ENCODE data around the gene VAV2. TPM values are rescaled to one million over a fixed set of nuclear protein-coding genes. Genes with fewer than 3 reads are reported as not detected.
A peak's percentile ranks its signal among the peaks of the same experiment; 100 is the strongest.
"Not testable (repeated sequence)": the region's sequence is repeated elsewhere in the genome, so short reads cannot be mapped to it uniquely, and the experiment has no call there.

The VAV2 gene
- polyA plus RNA-seq, 1 donor, result 48.4 TPM

DNA sequence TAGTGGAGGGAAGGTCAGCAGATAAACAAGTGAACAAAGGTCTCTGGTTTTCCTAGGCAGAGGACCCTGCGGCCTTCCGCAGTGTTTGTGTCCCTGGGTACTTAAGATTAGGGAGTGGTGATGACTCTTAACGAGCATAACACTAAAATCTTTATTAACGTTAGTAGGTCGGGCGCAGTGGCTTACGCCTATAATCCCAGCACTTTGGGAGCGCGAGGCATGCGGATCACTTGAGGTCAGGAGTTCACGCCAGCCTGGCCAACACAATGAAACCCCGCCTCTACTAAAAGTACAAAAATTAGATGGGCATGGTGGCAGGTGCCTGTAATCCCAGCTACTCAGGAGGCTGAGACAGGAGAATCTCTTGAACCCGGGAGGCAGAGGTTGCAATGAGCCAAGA lies 96.1 kb downstream of the VAV2 start:
- H3K36me3 ChIP-seq (ENCODE audit: control insufficient read depth, insufficient read depth, low read length); DNase-seq; H3K27ac ChIP-seq (ENCODE audit: low read length); H3K27me3 ChIP-seq (ENCODE audit: control insufficient read depth, insufficient read depth, low read length); H3K9me3 ChIP-seq (ENCODE audit: control insufficient read depth, low read depth, low read length); H3K4me3 ChIP-seq (ENCODE audit: low read length): not testable (repeated sequence)
- peaks cover 27% of the 10 kb centered on the region for H3K4me1 ChIP-seq (ENCODE audit: control insufficient read depth, insufficient read depth, low read length)
- no CpG with 5 or more reads among the region's 13 CpGs for WGBS (ENCODE audit: insufficient coverage, low lambda C conversion rate)

DNA sequence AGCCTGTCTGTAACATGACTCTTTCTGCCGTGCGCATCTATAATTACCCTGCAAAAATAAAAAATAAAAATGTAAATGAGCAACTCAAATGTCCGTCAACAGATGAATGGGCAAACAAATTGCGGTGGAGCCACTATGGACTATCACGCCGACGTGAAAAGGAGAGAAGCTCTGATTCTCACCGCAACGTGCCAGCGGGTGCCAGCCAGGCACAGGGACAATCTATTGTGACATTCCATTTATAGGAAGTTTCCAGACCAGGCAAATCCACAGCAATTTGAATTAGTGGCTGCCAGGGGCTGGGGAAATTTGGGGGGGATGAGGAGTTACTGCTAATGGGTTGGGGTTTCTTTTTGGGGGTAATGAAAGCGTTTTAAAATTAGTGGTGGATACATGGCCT lies 96.8 kb downstream of the VAV2 start:
- Histone ChIP-seq H3K27ac (ENCODE audit: low read length) (no peak overlapping the region), H3K36me3 (ENCODE audit: control insufficient read depth, insufficient read depth, low read length) (peaks cover 5% of the 10 kb centered on the region), H3K4me1 (ENCODE audit: control insufficient read depth, insufficient read depth, low read length) (peaks cover 30% of the 10 kb centered on the region), H3K9me3 (ENCODE audit: control insufficient read depth, low read depth, low read length) (no peaks in the 10 kb centered on the region), H3K27me3 (ENCODE audit: control insufficient read depth, insufficient read depth, low read length) (no peaks in the 10 kb centered on the region), H3K4me3 (ENCODE audit: low read length) (no peak overlapping the region)
- no peak for DNase-seq
- WGBS (ENCODE audit: insufficient coverage, low lambda C conversion rate), result 91% methylated on average over 6 of the region's 11 CpGs

DNA sequence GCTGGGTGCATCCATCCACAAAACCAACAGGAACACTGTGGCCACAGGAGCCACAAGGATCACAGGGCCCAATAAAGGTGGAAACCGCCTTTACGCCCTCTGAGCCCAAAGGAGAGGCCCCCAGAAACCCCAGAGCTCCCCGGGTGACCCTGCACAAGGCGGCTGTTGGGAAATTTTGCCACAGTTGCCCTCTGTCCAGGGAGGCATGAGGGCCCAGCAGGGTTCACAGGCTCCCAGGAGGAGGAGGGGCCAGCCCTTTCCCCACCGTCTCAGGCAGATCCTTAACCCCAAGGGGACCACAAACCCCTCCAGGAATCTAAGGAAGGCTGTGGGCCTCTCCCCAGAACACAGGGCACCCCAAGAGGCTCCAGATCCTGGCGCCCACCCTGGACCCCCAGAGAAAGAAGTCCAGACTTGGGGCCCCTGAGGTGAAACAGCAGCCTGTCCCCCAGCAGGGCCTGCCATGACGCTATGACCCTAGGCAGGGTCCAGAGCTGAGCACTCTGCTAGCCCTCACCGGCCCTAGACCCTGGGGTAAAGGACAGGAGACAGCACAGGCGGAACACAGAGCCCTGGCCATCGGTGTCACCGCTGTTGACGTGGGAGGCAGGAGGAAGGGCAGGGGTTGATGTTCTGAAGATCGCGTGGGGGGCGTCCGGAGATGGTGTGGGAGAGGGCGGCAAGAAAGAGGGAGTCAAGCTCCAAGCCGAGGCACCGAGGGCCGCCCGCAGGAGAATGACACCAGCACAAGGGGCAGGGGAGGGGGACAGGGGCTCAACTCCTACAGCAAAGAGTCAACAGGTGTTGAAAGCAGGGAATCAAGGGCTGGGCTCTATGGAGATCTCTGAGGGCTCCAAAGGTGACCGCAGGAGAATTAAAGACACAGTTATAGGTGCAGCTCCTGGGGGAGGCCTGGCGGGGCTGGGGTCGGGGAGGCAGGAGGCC lies 97.5 kb downstream of the VAV2 start:
- Histone ChIP-seq H3K36me3 (ENCODE audit: control insufficient read depth, insufficient read depth, low read length) (peaks cover 8% of the 10 kb centered on the region), H3K4me3 (ENCODE audit: low read length) (no peak overlapping the region), H3K4me1 (ENCODE audit: control insufficient read depth, insufficient read depth, low read length) (peaks cover 33% of the 10 kb centered on the region), H3K27ac (ENCODE audit: low read length) (no peak overlapping the region), H3K27me3 (ENCODE audit: control insufficient read depth, insufficient read depth, low read length) (no peaks in the 10 kb centered on the region), H3K9me3 (ENCODE audit: control insufficient read depth, low read depth, low read length) (no peaks in the 10 kb centered on the region)
- no CpG with 5 or more reads among the region's 24 CpGs for WGBS (ENCODE audit: insufficient coverage, low lambda C conversion rate)
- DNase-seq, result no peak

DNA sequence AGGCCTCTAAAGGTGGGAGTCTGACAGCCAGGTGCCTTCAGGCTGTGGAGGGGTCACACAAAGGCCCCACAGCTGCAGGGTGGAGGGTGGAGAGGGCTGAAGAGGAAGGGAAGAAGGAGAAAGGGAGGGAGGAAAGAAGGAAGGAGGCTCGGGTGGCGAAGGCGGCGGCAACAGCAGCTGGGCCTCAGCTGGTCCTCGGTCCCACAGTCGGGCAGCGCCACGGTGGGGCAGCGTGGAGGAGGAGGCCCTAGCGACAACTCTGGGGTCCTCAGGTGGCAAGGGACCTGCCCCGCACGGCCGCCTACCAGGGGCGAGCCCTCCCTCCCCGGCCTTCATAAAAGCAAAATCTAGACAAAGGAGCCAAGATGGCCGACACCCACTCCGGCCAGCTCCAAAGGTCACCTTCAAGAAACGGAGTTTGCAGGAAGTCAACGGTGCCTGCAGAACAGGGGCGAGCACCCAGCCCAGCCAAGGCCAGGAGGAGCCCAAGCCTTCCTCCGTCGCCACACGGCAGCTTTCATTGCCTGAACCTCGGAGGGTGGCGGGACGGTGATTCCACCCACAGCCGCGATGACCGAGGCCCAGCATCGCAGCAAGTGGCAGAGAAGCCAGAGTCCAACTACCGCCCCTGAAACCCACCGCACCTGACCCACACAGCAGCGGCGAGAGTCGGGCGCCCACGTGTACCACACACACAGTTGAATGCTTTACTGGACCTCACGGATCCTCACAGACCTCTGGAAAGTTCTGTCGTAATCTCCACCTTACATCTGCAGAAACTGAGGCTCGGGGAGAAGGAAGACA lies 98.7 kb downstream of the VAV2 start:
- peaks cover 8% of the 10 kb centered on the region for H3K36me3 ChIP-seq (ENCODE audit: control insufficient read depth, insufficient read depth, low read length)
- WGBS (ENCODE audit: insufficient coverage, low lambda C conversion rate), result 86% methylated on average over 4 of the region's 40 CpGs
- DNase-seq, result no peak

DNA sequence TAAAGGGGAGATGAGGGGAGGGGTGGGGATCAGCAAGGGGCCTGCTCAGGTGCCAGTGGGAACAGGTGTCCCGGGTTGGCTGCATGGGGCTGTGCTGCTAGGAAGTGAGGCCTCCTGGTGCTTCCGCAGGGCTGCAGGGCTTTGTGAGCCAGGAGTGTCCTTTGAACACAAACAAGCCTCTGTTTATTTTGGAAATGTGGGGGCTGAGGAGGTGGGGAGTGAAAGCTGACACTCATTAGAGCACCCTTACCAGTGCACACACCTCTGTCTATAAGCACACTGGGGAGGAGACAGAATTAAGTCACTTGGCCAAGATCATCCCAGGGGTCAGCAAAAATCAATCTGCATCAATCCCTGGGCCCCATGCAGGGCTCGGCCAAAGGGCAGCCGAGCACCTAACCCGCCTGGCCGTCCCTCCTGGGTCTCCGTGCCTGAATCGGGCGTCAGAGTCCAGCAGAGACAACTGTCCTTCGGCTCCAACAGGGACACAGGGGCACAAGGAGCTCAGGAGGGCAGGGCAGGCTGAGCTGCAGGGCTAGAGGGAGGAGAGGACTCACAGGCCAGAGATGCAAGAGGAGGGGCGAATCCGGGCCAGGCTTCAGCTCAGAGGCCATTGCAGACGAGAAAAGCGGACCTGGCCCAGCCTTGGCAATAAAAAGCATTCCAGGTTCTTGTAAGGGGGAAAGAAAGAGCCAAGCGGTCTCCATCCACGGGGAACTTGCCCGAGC lies 99.8 kb downstream of the VAV2 start:
- H3K36me3 ChIP-seq (ENCODE audit: control insufficient read depth, insufficient read depth, low read length), result peaks cover 8% of the 10 kb centered on the region
- no peak overlapping the region for H3K4me3 ChIP-seq (ENCODE audit: low read length)
- DNase-seq, result peak; percentile 71 to 85
- H3K27ac ChIP-seq (ENCODE audit: low read length), result peak overlapping the region; percentile 90
- H3K9me3 ChIP-seq (ENCODE audit: control insufficient read depth, low read depth, low read length), result no peaks in the 10 kb centered on the region
- no CpG with 5 or more reads among the region's 17 CpGs for WGBS (ENCODE audit: insufficient coverage, low lambda C conversion rate)
- H3K27me3 ChIP-seq (ENCODE audit: control insufficient read depth, insufficient read depth, low read length), result no peaks in the 10 kb centered on the region
- peaks cover 52% of the 10 kb centered on the region for H3K4me1 ChIP-seq (ENCODE audit: control insufficient read depth, insufficient read depth, low read length)

More for the DNA sequence above, 98.7 kb downstream of the VAV2 start:
- peaks cover 44% of the 10 kb centered on the region for H3K4me1 ChIP-seq (ENCODE audit: control insufficient read depth, insufficient read depth, low read length)
- H3K27me3 ChIP-seq (ENCODE audit: control insufficient read depth, insufficient read depth, low read length), result no peaks in the 10 kb centered on the region
- no peaks in the 10 kb centered on the region for H3K9me3 ChIP-seq (ENCODE audit: control insufficient read depth, low read depth, low read length)
- peak overlapping the region; percentile 90 for H3K27ac ChIP-seq (ENCODE audit: low read length)
- no peak overlapping the region for H3K4me3 ChIP-seq (ENCODE audit: low read length)

GRCh38 chr9:133891741-133892140 lies 100.4 kb downstream of the VAV2 start:
- Histone ChIP-seq H3K4me1 (ENCODE audit: control insufficient read depth, insufficient read depth, low read length) (peaks cover 57% of the 10 kb centered on the region), H3K27me3 (ENCODE audit: control insufficient read depth, insufficient read depth, low read length) (no peaks in the 10 kb centered on the region), H3K36me3 (ENCODE audit: control insufficient read depth, insufficient read depth, low read length) (peaks cover 8% of the 10 kb centered on the region), H3K9me3 (ENCODE audit: control insufficient read depth, low read depth, low read length) (no peaks in the 10 kb centered on the region), H3K4me3 (ENCODE audit: low read length) (no peak overlapping the region), H3K27ac (ENCODE audit: low read length) (peak overlapping the region; percentile 33)
- WGBS (ENCODE audit: insufficient coverage, low lambda C conversion rate), result 100% methylated on average over 1 of the region's 7 CpGs
- DNase-seq, result no peak

- no peak for DNase-seq
- no peak overlapping the region for H3K27ac ChIP-seq (ENCODE audit: low read length)
- WGBS (ENCODE audit: insufficient coverage, low lambda C conversion rate), result no CpG with 5 or more reads among the region's 8 CpGs
- H3K36me3 ChIP-seq (ENCODE audit: control insufficient read depth, insufficient read depth, low read length), result peaks cover 8% of the 10 kb centered on the region
- H3K4me1 ChIP-seq (ENCODE audit: control insufficient read depth, insufficient read depth, low read length), result peaks cover 63% of the 10 kb centered on the region
- H3K4me3 ChIP-seq (ENCODE audit: low read length), result no peak overlapping the region
- H3K27me3 ChIP-seq (ENCODE audit: control insufficient read depth, insufficient read depth, low read length), result no peaks in the 10 kb centered on the region
- H3K9me3 ChIP-seq (ENCODE audit: control insufficient read depth, low read depth, low read length), result no peaks in the 10 kb centered on the region
These were observed 101.5 kb downstream of the VAV2 start for GRCh38 chr9:133890583-133890982.

DNA sequence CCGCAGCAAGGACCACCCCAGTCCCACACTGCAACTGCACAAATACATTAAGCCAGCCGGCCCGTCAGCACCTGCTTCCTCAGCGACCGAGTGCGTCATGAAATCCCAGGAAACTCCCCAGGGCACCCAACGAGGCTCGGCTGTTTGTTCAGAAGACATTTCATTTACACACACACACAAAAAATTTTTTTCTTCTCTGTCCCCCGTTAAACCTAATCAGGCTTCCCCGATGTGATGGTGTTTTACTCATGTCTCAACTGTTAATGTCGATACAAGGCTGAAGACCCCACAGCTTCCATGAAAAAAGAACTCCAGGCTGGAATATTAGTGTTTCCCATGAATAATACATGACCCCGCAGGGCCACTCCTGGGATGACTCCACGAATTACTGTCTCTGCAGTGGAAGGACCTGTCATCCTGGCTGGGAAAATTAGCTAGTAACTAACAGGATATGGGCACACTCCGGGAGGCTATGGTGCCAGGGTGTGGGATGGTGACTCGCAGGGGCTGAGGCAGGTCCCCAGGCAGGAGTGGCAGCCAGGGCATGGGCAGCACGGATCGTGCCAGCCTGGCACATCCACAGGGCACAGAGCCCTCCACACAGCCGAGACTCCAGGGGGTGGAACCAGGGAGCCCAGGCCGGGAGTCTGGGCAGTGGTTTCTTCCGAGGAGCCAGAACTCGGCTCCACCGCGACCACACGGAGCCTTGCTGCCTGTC lies 102.4 kb downstream of the VAV2 start:
- no peak for DNase-seq
- Histone ChIP-seq H3K4me1 (ENCODE audit: control insufficient read depth, insufficient read depth, low read length) (peaks cover 64% of the 10 kb centered on the region), H3K36me3 (ENCODE audit: control insufficient read depth, insufficient read depth, low read length) (peaks cover 6% of the 10 kb centered on the region), H3K27ac (ENCODE audit: low read length) (peak overlapping the region; percentile 34), H3K27me3 (ENCODE audit: control insufficient read depth, insufficient read depth, low read length) (no peaks in the 10 kb centered on the region), H3K4me3 (ENCODE audit: low read length) (no peak overlapping the region), H3K9me3 (ENCODE audit: control insufficient read depth, low read depth, low read length) (no peaks in the 10 kb centered on the region)
- 80% methylated on average over 1 of the region's 24 CpGs for WGBS (ENCODE audit: insufficient coverage, low lambda C conversion rate)

DNA sequence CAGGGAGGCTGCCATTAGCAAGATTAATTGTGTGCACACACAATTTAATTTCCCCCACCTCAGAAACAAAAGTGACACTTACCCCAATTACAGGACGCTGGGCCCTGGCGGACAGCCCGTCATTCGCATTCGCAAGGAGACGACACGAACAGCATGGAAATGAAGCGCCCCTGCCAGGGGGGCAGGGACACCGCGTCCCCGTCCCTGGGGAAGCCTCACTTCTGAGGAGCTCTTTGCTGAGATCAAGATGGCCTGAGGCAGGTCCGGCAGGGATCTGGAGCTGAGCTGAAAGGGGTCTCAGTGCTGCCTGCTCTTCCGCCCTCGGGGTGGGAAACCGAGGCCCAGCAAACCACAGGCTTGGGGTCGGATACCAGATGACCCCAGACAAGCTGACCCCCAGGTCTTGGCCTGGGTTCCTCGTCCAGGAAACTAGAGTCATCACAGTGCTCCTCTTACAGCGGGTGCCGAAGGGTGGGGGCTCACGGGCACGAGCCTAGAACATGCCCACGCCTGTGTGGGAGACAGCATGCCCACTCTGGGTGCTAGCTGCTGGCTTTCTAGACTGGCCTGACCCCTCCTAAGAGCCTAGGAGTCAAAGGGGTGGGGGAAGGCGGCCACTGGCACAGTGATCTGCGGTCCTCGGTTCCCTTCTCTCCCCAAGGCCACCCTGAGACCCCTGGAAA lies 103.2 kb downstream of the VAV2 start:
- peaks cover 5% of the 10 kb centered on the region for H3K36me3 ChIP-seq (ENCODE audit: control insufficient read depth, insufficient read depth, low read length)
- DNase-seq, result no peak
- peaks cover 59% of the 10 kb centered on the region for H3K4me1 ChIP-seq (ENCODE audit: control insufficient read depth, insufficient read depth, low read length)
- H3K9me3 ChIP-seq (ENCODE audit: control insufficient read depth, low read depth, low read length), result no peaks in the 10 kb centered on the region
- H3K4me3 ChIP-seq (ENCODE audit: low read length), result no peak overlapping the region
- H3K27me3 ChIP-seq (ENCODE audit: control insufficient read depth, insufficient read depth, low read length), result no peaks in the 10 kb centered on the region
- WGBS (ENCODE audit: insufficient coverage, low lambda C conversion rate), result no CpG with 5 or more reads among the region's 25 CpGs
- peak overlapping the region; percentile 34 for H3K27ac ChIP-seq (ENCODE audit: low read length)
